ENCODE data around the gene SCAPER.

GRCh38 chr15:76393614-76394013 is 511.5 kb downstream of the SCAPER start:
- TF ChIP-seq ELK1 (IDR thresholded peaks at IDR 0.05; ENCODE audit: borderline replicate concordance, low read depth, low read length), result no peak
- no peak for TF ChIP-seq POLR2A (IDR thresholded peaks at IDR 0.05; ENCODE audit: low read depth, low read length)
- TF ChIP-seq USF2 (IDR thresholded peaks at IDR 0.05; ENCODE audit: low read depth, low read length), result no peak
- no peak for TF ChIP-seq RAD21 (IDR thresholded peaks at IDR 0.05; ENCODE audit: low read length)
- TF ChIP-seq CEBPB (IDR thresholded peaks at IDR 0.05; ENCODE audit: low read depth, low read length), result no peak
- TF ChIP-seq CTCF (conservative IDR thresholded peaks at IDR 0.05; ENCODE audit: low read depth, low read length), result no peak
- TF ChIP-seq MAFK (IDR thresholded peaks at IDR 0.05; ENCODE audit: low read depth, low read length), result no peak
- TF ChIP-seq BHLHE40 (IDR thresholded peaks at IDR 0.05; ENCODE audit: low read depth, low read length), result no peak
- TF ChIP-seq RFX5 (IDR thresholded peaks at IDR 0.05; ENCODE audit: low read depth, low read length), result no peak
- TF ChIP-seq FOS (IDR thresholded peaks at IDR 0.05; ENCODE audit: low read depth, low read length), result no peak
